Endothelial cell of umbilical vein (primary cell): Measurements from ENCODE around the gene FOSL2. TPM values are rescaled to one million over a fixed set of nuclear protein-coding genes. Genes with fewer than 3 reads are reported as not detected.

Experiments used
- BruUV-seq: library from RNA; stranded (reverse); fragments of 400-500 nt; replicated peaks from 2 replicates; lab custom pipeline; 2021; lab: Mats Ljungman, UMichigan
- CTCF ChIA-PET: fragments of 300-600, 350-600 bp; sonication (Branson Sonifier 250); formaldehyde crosslinking; loops from one replicate; lab custom pipeline; 2021; ENCODE audit warnings: antibody characterized with exemption, inconsistent platforms; lab: Charles Lee
- POLR2A ChIA-PET: fragments of 300-600, 350-600 bp; sonication (Branson Sonifier 250); formaldehyde crosslinking; loops from one replicate; lab custom pipeline; 2021; ENCODE audit warnings: antibody characterized with exemption, inconsistent platforms; lab: Charles Lee
- DNase-seq: peaks from one replicate; pipeline ENCODE4 v3.0.0-alpha.2; 2011; ENCODE audit warnings: low read depth, low spot score
- FAIRE-seq: peaks from 2 replicates; lab custom pipeline; 2011; peaks lifted over from hg19 to GRCh38; lab: Jason Lieb, UNC
- H2AFZ ChIP-seq: 2 replicates; pipeline ENCODE4 v1.6.0; 2012; ENCODE audit warnings: low read depth, low read length, control low read depth, inconsistent platforms
- H3K27ac ChIP-seq: 2 replicates; pipeline ENCODE4 v1.5.1; 2011; ENCODE audit warnings: low read depth, mild to moderate bottlenecking, control low read depth, low read length, moderate library complexity; ENCODE audit not compliant: insufficient read depth
- H3K27me3 ChIP-seq, 2 experiments: 2 replicates each; pipeline versions ENCODE4 v1.6.0 to v1.6.1; 2011; ENCODE audit warnings: low read length in 2 of 2, mixed read lengths in 1 of 2; ENCODE audit not compliant: control insufficient read depth in 2 of 2, insufficient read depth in 2 of 2
- H3K36me3 ChIP-seq, 2 experiments: 2 replicates in 1 of 2; 3 replicates in 1 of 2; pipeline ENCODE4 v1.5.1; 2011; ENCODE audit warnings: low read length in 2 of 2, mild to moderate bottlenecking in 1 of 2, moderate library complexity in 1 of 2; ENCODE audit not compliant: control insufficient read depth in 2 of 2, insufficient read depth in 2 of 2; ENCODE audit errors: extremely low read depth in 1 of 2
- H3K4me1 ChIP-seq: 3 replicates; pipeline ENCODE4 v1.5.1; 2011; ENCODE audit warnings: mild to moderate bottlenecking, low read length; ENCODE audit not compliant: control insufficient read depth, insufficient read depth; ENCODE audit errors: extremely low read depth
- H3K4me2 ChIP-seq: 2 replicates; pipeline ENCODE4 v1.6.1; 2011; ENCODE audit warnings: low read length, control low read depth, mixed read lengths; ENCODE audit not compliant: insufficient read depth
- H3K4me3 ChIP-seq, 3 experiments: fragments of 200-600 bp in 1 of 3; sonication (generic), shearing (Covaris generic) in 1 of 3; replicated peaks in 1 of 3; 2 replicates each; pipeline ENCODE4 v1.5.1; 2011 to 2016; ENCODE audit warnings: control low read depth in 3 of 3, low read length in 3 of 3, mild to moderate bottlenecking in 2 of 3, inconsistent platforms in 1 of 3, low read depth in 1 of 3, moderate library complexity in 1 of 3; ENCODE audit not compliant: insufficient read depth in 1 of 3
- H3K79me2 ChIP-seq: 2 replicates; pipeline ENCODE4 v1.6.0; 2012; ENCODE audit warnings: low read length, inconsistent platforms; ENCODE audit not compliant: control insufficient read depth, insufficient read depth
- H3K9ac ChIP-seq: replicated peaks from 2 replicates; pipeline ENCODE3; 2011; ENCODE audit warnings: low read length, control low read depth; ENCODE audit not compliant: insufficient read depth; ENCODE audit errors: extremely low read depth
- H3K9me1 ChIP-seq: replicated peaks from 3 replicates; pipeline ENCODE4 v1.6.0; 2011; ENCODE audit warnings: mild to moderate bottlenecking, low read length; ENCODE audit not compliant: control insufficient read depth, insufficient read depth; ENCODE audit errors: extremely low read depth
- H3K9me3 ChIP-seq: replicated peaks from 2 replicates; pipeline ENCODE4 v1.5.1; 2012; ENCODE audit warnings: low read length, inconsistent platforms; ENCODE audit not compliant: control insufficient read depth, insufficient read depth
- H4K20me1 ChIP-seq: replicated peaks from 2 replicates; pipeline ENCODE3; 2011; ENCODE audit warnings: mild to moderate bottlenecking, low read length; ENCODE audit not compliant: control insufficient read depth, insufficient read depth; ENCODE audit errors: extremely low read depth
- EZH2 ChIP-seq: IDR thresholded peaks from 2 replicates; pipeline ENCODE4 v1.6.1; 2012; ENCODE audit warnings: borderline replicate concordance, low read depth, mild to moderate bottlenecking, moderate library complexity, low read length, inconsistent platforms; ENCODE audit not compliant: severe bottlenecking
- FOS ChIP-seq: IDR thresholded peaks from 2 replicates; pipeline ENCODE4 v1.6.1; 2011; ENCODE audit warnings: mild to moderate bottlenecking, low read length, moderate library complexity, borderline replicate concordance; ENCODE audit not compliant: insufficient read depth
- GATA2 ChIP-seq: IDR thresholded peaks from 2 replicates; pipeline ENCODE4 v1.7.0; 2011; ENCODE audit warnings: low read depth, mild to moderate bottlenecking, moderate library complexity, mixed read lengths, low read length; ENCODE audit not compliant: insufficient read length, insufficient read depth
- JUN ChIP-seq: IDR thresholded peaks from 2 replicates; pipeline ENCODE4 v1.6.1; 2011; ENCODE audit warnings: borderline replicate concordance, low read depth; ENCODE audit not compliant: insufficient read length, insufficient read depth
- MYC ChIP-seq: IDR thresholded peaks from one replicate; pipeline ENCODE4 v1.6.1; 2011; ENCODE audit warnings: mild to moderate bottlenecking, low read depth, low read length
- POLR2A ChIP-seq: IDR thresholded peaks from 2 replicates; pipeline ENCODE4 v1.6.1; 2012; ENCODE audit warnings: low read depth, mild to moderate bottlenecking, control low read depth, low read length
- POLR2AphosphoS5 ChIP-seq: IDR thresholded peaks from 2 replicates; pipeline ENCODE4 v1.6.1; 2012; ENCODE audit warnings: low read depth, mild to moderate bottlenecking, control low read depth, low read length, moderate library complexity; ENCODE audit not compliant: insufficient read depth
- dilution Hi-C: fragments of 300-500 bp; cut with MboI; formaldehyde crosslinking; loops from one replicate; pipeline ENCODE4 v1.15.0; 2019; ENCODE audit warnings: low sequenced_read_pairs; ENCODE audit not compliant: extremely low pct_ligation_motif_present
- intact Hi-C: fragments of 100-400 bp; cut with micrococcal nuclease; formaldehyde crosslinking; loops from one replicate; pipeline ENCODE4 v1.10.0; 2022
- polyA plus RNA-seq, 4 experiments: library from polyadenylated mRNA; depleted of rRNA in 3 of 4; stranded (reverse) in 3 of 4; unstranded in 1 of 4; fragments of >200 nt; gene quantifications; 2 replicates each; pipeline versions ENCODE4 v1.2.1 to v1.2.3, GENCODE V29; 2011 to 2012; ENCODE audit warnings: missing spikeins in 1 of 4
- total RNA-seq: library from RNA; stranded (reverse); gene quantifications from 2 replicates; pipeline ENCODE4 v1.2.3, GENCODE V29; 2021
- TF ChIP-seq, protein P1 (sequence below), 2 donors: IDR thresholded peaks; 1 replicate in 1 of 2; 2 replicates in 1 of 2; pipeline ENCODE4 v1.5.1; 2011; ENCODE audit warnings: low read length in 2 of 2, mild to moderate bottlenecking in 2 of 2, moderate library complexity in 2 of 2, control low read depth in 1 of 2, inconsistent platforms in 1 of 2, low read depth in 1 of 2; ENCODE audit not compliant: insufficient read depth in 1 of 2; ENCODE audit errors: extremely low read depth in 1 of 2
- TF ChIP-seq, protein P2 (sequence below): IDR thresholded peaks from 2 replicates; pipeline ENCODE4 v1.6.1; 2011; ENCODE audit not compliant: insufficient read depth, insufficient read length

The FOSL2 gene
- total and polyA plus RNA-seq, 2 donors (not counting 3 experiments of a cell fraction or from before 2014, with no cell fraction given): 43.9 to 85.3 TPM

DNA sequence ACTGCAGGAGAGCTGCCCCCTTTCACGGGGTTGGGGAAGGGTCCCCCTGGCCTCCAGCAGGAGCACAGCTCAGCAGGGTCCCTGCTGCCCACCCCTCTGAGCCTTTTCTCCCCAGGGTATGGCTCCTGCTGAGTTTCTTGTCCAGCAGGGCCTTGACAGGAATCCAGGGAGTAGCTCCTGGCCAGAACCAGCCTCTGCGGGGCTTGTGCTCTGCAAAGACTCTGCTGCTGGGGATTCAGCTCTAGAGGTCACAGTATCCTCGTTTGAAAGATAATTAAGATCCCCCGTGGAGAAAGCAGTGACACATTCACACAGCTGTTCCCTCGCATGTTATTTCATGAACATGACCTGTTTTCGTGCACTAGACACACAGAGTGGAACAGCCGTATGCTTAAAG lies 21.2 kb downstream of the FOSL2 start:
- Histone ChIP-seq H3K27me3 (no peaks in the 10 kb centered on the region), H3K79me2 (peaks cover 34% of the 10 kb centered on the region), H3K9me3 (no peaks in the 10 kb centered on the region), H4K20me1 (peaks cover 3% of the 10 kb centered on the region), H3K27ac (no peak overlapping the region), H3K9ac (no peak overlapping the region), H3K4me3 (no peak overlapping the region), H3K4me2 (no peak overlapping the region), H3K36me3 (peaks cover 39 to 60% of the 10 kb centered on the region in 2 experiments), H3K9me1 (no peaks in the 10 kb centered on the region), H2AFZ (no peak overlapping the region), H3K4me1 (peaks cover 17% of the 10 kb centered on the region)
- no TSS peak for BruUV-seq
- FAIRE-seq (no peak), DNase-seq (no peak)
- POLR2A ChIA-PET: no interaction called here
- TF ChIP-seq MYC (no peak), JUN (no peak), POLR2A (no peak), GATA2 (no peak), EZH2 (no peak), POLR2AphosphoS5 (no peak), FOS (no peak)
- TF ChIP-seq, protein P1, sequence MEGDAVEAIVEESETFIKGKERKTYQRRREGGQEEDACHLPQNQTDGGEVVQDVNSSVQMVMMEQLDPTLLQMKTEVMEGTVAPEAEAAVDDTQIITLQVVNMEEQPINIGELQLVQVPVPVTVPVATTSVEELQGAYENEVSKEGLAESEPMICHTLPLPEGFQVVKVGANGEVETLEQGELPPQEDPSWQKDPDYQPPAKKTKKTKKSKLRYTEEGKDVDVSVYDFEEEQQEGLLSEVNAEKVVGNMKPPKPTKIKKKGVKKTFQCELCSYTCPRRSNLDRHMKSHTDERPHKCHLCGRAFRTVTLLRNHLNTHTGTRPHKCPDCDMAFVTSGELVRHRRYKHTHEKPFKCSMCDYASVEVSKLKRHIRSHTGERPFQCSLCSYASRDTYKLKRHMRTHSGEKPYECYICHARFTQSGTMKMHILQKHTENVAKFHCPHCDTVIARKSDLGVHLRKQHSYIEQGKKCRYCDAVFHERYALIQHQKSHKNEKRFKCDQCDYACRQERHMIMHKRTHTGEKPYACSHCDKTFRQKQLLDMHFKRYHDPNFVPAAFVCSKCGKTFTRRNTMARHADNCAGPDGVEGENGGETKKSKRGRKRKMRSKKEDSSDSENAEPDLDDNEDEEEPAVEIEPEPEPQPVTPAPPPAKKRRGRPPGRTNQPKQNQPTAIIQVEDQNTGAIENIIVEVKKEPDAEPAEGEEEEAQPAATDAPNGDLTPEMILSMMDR (IDR thresholded peaks at IDR 0.05; ENCODE audit: extremely low read depth in 1 of 2, insufficient read depth in 1 of 2, low read depth in 1 of 2, low read length in 2 of 2): no peak
- TF ChIP-seq, protein P2, sequence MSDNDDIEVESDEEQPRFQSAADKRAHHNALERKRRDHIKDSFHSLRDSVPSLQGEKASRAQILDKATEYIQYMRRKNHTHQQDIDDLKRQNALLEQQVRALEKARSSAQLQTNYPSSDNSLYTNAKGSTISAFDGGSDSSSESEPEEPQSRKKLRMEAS: no peak
- dilution Hi-C loops: loop anchor here (25.0 kb wide), 1 partner anchor 677 kb away; no protein-coding TSS in a partner anchor
- CTCF ChIA-PET: interaction anchor here (0.7 to 1.6 kb wide), 4 partner anchors 333 to 710 kb away, joined by 3 to 5 read pairs (median 4); no protein-coding TSS in a partner anchor
- intact Hi-C loops: no loop called here
